GM23338 (cell line): ENCODE measurements around the gene CNP.

ENCODE experiments used
- CREB1 ChIP-seq: fragments of 250-450 bp; sonication (Bioruptor Pico); IDR thresholded peaks from 2 replicates; pipeline ENCODE4 v1.5.0; 2020; ENCODE audit warnings: low read depth, mild to moderate bottlenecking, moderate library complexity
- CTCF ChIP-seq, 2 experiments: fragments of 200-600 bp in 1 of 2; sonication (generic) in 1 of 2; conservative IDR thresholded peaks; 2 replicates each; pipeline versions ENCODE4 v1.5.1 to v1.6.1; 2016 to 2017; ENCODE audit warnings: antibody characterized with exemption in 2 of 2, low read depth in 2 of 2, mild to moderate bottlenecking in 2 of 2, moderate library complexity in 1 of 2
- ETS1 ChIP-seq: IDR thresholded peaks from 2 replicates; pipeline ENCODE4 v1.6.1; 2016; ENCODE audit warnings: antibody characterized with exemption
- EZH2 ChIP-seq: fragments of 200-600 bp; sonication (generic); IDR thresholded peaks from one replicate; pipeline ENCODE4 v1.8.0; 2017; ENCODE audit warnings: antibody characterized with exemption, mild to moderate bottlenecking, low read depth; ENCODE audit not compliant: unreplicated experiment
- EZH2phosphoT487 ChIP-seq: fragments of 200-600 bp; sonication (generic); IDR thresholded peaks from one replicate; pipeline ENCODE4 v1.8.1; 2018; ENCODE audit warnings: antibody characterized with exemption; ENCODE audit not compliant: unreplicated experiment
- NANOG ChIP-seq: IDR thresholded peaks from 2 replicates; pipeline ENCODE4 v1.6.1; 2016; ENCODE audit warnings: antibody characterized with exemption, borderline replicate concordance
- POLR2AphosphoS5 ChIP-seq: IDR thresholded peaks from 2 replicates; pipeline ENCODE4 v1.6.1; 2016; ENCODE audit warnings: antibody characterized with exemption, low read depth
- ZNF114 ChIP-seq: fragments of 250-450 bp; sonication (Bioruptor Pico); IDR thresholded peaks from 2 replicates; pipeline ENCODE4 v1.5.0; 2020; ENCODE audit warnings: mild to moderate bottlenecking, moderate library complexity
- TF ChIP-seq, protein P1 (sequence below): IDR thresholded peaks from one replicate; pipeline ENCODE4 v1.6.1; 2018; ENCODE audit warnings: antibody characterized with exemption; ENCODE audit not compliant: unreplicated experiment

DNA sequence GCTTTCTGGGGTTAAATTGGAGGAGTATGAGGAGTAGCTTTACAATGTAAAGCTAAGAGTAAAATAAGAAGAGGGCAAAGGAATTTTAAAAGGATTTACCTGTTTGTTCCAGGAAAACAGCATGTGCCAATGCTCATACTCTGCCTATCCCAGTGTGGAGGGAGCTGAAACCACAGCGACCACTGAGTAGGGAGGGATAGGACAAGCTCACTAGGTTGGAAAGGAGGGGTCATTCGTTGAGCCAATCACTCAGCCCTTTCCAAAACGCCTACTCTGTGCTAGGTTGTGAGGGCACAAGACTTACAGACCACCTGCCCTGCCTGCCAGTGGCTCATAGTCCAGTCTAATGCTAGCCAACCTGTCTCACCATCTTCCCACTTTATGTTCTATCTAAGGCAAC is 51.7 kb downstream of the CNP start:
- TF ChIP-seq EZH2phosphoT487 (no peak), CTCF (conservative IDR thresholded peaks at IDR 0.05; ENCODE audit: low read depth in 2 of 2) (no peak), EZH2 (no peak), NANOG (no peak), ETS1 (no peak), POLR2AphosphoS5 (0 out of 2 replicates have a peak, but pooled peaks have one; percentile 35), ZNF114 (CRISPR knock-in tag) (no peak), CREB1 (CRISPR knock-in tag) (no peak)
- TF ChIP-seq, protein P1, sequence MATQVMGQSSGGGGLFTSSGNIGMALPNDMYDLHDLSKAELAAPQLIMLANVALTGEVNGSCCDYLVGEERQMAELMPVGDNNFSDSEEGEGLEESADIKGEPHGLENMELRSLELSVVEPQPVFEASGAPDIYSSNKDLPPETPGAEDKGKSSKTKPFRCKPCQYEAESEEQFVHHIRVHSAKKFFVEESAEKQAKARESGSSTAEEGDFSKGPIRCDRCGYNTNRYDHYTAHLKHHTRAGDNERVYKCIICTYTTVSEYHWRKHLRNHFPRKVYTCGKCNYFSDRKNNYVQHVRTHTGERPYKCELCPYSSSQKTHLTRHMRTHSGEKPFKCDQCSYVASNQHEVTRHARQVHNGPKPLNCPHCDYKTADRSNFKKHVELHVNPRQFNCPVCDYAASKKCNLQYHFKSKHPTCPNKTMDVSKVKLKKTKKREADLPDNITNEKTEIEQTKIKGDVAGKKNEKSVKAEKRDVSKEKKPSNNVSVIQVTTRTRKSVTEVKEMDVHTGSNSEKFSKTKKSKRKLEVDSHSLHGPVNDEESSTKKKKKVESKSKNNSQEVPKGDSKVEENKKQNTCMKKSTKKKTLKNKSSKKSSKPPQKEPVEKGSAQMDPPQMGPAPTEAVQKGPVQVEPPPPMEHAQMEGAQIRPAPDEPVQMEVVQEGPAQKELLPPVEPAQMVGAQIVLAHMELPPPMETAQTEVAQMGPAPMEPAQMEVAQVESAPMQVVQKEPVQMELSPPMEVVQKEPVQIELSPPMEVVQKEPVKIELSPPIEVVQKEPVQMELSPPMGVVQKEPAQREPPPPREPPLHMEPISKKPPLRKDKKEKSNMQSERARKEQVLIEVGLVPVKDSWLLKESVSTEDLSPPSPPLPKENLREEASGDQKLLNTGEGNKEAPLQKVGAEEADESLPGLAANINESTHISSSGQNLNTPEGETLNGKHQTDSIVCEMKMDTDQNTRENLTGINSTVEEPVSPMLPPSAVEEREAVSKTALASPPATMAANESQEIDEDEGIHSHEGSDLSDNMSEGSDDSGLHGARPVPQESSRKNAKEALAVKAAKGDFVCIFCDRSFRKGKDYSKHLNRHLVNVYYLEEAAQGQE: no peak
